Measurements from ENCODE around the gene DAD1. TPM values are rescaled to one million over a fixed set of nuclear protein-coding genes. Genes with fewer than 3 reads are reported as not detected.
"Not testable (repeated sequence)": the region's sequence is repeated elsewhere in the genome, so short reads cannot be mapped to it uniquely, and the experiment has no call there.

Gene DAD1
- polyA plus RNA-seq, 1 donor = 108 TPM

DNA sequence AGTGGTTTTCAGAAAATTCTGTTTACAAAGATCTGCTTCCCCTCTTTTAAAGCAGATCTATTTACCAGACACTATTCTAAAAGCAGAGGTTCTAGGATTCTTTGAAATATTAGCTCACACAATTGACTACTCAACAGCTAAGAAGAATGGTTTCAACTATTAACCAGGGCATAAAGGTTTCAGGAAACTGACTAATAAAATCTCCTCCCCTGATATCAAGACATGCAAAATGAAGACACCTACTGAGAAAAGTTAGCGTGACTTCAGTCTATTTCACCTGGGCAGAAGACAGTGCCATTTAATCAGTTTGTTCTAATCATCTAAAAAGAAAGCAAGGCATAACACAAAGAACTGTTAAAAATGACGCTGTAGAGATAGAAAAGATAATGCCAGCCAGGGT is 22.2 kb downstream of the DAD1 start:
- no peak for DNase-seq

DNA sequence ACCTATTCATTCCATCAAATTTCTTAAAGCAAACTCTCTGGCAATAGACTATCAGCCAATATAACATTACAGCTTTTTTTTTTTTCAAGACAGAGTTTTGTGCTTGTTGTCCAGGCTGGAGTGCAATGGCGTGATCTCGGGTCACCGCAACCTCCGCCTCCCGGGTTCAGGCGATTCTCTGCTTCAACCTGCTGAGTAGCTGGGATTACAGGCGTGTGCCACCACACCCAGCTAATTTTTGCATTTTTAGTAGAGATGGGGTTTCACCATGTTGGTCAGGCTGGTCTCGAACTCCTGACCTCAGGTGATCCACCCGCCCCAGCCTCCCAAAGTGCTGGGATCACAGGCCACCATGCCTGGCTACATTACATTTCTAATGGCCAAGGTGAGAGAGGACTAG is 22.8 kb downstream of the DAD1 start:
- DNase-seq = not testable (repeated sequence)

DNA sequence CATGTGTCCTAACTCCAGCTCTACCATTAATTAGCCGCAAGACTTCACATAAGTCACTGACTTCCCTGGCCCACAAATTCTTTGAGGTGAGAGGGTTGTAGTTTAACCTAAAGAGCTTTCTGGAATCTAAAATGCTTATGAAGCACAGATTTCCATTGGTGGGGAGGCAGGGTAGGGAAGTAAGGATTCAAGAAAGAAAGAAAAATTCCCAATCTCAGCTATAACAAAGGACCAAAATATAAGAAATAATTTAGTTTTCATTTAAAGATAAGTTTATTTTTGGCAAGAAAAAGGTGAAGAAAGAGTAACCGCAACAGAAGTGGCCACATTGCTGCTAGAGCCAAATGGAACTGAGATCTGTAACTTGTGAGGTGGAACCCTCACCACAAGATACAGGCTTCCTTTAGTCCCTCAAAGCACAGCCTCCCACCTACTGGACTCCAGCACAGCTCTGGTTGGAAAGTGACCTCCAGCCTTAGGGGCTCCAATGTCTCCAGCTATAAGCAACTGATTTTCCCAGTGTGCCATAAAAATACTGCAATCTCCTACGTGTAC is 23.6 kb downstream of the DAD1 start:
- DNase-seq = no peak

- DNase-seq = no peak
Observed at GRCh38 chr14:22564463-22564862, 24.6 kb downstream of the DAD1 start.

- no peak for DNase-seq
Observed at GRCh38 chr14:22563987-22564386, 25.0 kb downstream of the DAD1 start.

GRCh38 chr14:22561661-22562579 is 27.1 kb downstream of the DAD1 start:
- DNase-seq = no peak

GRCh38 chr14:22561366-22561660 is 27.7 kb downstream of the DAD1 start:
- no peak for DNase-seq

DNA sequence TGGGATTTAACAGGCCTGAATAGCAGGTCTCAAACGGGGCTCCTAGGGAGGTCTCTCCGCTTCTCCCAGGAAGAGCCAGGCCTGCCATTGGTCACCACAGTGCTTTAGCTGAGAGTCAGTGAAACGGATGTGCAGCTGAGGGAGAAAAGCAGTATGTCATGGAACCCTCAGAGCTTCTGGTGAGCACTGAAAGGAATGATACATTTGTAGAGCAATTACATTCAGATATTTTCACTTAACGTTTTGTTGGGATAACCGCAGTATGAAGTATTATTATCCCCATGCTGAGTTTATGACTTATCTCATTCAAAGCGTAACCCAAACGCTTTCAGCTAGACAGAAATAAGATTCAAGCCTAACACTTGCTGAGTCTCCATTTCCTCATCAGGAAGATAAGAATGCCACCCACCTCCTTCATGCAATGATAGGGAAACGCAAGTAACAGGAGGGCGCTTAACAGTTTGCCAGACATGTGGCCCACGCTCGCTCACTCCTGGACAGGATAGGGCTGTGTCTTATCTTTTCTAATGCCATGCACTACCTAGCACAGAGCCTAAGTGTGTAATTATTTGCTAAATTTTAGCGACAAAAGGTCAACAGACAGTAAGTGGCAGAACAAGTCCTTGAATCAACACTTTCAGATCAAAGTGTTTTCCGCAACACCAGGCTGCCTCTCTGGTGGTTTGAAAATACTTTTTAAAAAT is 28.2 kb downstream of the DAD1 start:
- no peak for DNase-seq

- DNase-seq = no peak
Observed at GRCh38 chr14:22559041-22559440, 30.0 kb downstream of the DAD1 start.

- no peak for DNase-seq
Observed at GRCh38 chr14:22558221-22558913, 30.7 kb downstream of the DAD1 start.

DNA sequence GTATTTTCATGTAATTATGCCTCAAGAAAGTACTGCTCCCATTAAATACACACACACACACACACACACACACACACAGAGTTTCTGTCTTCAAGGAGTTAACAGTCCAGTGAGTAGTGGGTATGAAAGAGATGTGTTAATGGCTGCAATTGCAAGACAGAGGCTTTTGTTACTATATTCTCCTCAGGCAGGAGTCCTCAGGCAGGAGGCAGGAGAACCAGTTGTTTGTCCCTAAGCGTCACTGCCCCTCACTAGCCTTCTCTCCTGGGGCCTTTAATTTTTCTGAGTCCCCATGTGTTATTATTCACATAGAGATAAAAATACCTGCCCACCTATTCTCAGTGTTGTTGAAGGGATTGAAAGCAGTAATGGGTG is 31.2 kb downstream of the DAD1 start:
- no peak for DNase-seq

DNA sequence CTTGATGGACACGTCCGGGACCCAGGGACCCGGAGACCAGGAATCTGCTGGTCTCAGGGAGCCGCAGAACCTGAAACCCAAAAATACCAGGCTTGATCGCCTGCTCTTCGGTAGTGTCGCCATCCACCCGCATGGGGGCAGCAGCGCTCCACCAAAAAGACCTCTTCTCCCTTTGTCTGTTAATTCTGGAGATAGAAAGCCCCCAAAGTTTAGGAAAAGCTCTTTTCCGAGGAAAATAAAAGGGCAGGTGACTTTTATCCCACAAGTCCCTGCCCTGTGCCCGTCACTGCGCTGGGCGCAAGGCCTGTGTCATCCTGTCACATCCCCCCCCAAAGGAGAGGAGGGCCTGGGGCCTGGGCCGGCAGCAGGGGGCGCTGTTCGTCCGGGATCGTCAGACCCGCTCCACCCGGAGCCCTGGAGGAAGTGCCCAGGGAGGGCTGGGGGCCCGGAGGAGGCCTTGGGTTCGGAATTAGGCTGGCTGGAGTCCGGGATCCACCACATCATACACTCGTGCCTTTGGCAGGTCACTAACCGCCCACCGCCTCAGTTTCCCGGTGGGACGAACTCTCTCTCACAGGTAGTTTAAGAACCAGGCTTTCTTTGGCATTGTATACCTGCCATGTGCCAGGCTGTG is 31.9 kb downstream of the DAD1 start:
- DNase-seq = peak; percentile 82

DNA sequence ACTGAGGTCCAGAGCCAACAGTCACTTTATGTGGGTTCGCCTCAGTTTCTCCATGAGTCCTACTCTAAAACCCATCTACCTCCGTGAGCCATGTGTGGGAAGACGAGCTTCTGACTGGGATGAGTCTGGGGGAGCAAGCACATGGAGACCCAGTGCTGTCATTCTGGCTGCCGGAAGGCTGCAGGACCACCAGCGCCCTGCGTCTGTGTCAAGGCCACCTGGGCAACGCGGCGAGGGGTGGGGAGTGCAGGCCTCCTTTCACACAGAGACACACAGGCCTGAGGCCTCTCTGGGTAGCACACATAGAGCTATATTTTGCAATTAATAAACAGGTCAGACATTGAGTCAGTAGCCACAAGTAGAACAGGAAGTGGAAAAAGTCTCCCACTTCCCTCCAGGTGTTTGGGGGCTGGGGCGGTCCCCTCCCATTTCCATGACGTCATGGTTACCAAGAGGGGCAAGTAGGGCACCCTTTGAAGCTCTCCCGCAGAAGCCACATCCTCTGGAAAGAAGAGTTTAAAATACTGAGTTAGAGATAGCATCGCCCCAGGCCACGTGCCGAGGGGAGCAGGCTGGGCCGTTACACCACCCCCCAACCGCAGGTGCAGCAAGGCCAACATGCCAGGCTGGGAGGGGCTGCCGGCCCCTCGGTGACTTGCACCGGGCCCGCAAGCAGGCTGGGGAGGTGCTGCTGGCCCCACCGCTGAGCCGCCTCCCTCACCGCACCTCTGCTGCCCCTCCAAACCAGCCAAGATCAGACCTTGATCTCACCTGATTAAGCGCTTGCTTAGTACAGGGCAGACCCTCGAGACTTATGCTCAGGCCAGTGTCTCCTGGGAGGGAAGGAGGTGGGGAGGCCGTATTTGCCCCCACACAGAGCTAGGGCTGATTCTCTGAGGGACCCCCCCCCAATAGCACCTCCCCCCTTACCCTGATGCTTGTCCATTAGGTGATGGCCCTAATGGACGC is 32.7 kb downstream of the DAD1 start:
- no peak for DNase-seq

DNA sequence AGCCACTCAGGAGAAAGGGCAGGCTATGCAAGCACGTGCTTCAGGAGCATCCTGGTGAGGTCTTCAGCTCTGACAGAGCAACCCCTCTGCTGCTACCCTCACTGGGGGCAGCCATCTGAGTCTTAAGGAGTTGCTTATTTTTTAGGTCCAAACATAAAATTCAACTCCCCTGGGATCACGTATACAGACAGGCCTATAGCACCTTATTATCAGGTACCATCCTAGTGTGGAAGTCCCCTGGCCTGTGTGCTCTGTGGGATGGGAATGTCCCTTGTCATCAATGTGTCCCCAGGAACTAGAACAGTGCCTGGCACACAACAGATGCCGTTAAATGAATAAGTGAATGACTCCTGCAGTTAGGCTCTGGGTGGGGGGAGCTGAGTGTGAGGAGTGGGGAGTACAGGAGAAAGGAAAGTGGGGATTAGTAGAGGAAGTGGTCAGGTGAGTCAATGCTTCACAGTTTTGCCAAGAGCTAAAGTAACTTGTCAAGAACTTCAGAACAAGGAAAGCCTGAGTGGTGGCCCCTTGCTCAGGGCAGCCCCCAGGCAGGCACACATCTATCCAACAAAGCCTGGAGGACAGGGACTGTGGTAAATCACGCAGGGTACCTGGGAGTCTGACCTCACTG is 33.5 kb downstream of the DAD1 start:
- no peak for DNase-seq

DNA sequence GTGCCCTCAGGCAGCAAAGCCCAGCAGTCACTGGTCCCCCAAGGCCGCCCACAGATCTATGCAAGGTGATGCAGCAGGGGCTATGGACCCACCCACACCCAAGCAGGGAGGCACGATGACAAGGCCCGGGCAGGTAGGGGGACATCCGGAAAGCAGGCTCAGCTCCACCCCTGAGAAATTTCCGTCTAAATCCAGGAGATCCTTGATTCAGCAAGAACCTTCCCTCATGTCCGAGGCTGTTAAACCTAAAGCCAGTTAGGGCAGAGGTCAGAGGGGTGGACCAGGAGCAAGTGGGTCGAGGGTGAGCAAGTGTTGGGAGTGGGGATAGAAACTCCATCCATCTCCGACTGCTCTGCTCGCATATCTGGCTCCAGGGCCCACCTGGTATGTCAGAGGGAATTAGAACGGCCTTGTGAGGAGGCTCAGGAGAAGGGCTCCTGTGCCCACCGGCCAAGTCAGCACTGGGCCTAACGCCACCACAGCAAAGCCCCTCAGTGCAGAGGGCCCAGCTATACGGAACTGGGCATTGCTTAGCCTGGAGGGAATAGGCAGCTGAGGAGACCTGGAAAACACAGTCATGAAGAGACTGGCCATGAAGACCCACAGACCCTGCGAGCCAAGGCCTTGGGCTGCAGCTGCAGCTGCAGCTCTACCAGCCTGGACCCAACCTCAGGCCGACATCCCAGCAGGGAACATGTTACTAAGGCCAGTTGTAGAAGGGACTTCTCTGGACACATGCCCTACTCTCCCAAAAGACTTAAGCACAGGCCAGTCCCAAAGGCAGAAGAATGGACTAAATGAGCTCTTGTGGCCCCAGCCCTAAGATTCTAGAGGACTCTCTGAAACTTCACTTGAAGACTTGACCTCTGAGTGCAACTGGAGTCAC is 34.3 kb downstream of the DAD1 start:
- no peak for DNase-seq

DNA sequence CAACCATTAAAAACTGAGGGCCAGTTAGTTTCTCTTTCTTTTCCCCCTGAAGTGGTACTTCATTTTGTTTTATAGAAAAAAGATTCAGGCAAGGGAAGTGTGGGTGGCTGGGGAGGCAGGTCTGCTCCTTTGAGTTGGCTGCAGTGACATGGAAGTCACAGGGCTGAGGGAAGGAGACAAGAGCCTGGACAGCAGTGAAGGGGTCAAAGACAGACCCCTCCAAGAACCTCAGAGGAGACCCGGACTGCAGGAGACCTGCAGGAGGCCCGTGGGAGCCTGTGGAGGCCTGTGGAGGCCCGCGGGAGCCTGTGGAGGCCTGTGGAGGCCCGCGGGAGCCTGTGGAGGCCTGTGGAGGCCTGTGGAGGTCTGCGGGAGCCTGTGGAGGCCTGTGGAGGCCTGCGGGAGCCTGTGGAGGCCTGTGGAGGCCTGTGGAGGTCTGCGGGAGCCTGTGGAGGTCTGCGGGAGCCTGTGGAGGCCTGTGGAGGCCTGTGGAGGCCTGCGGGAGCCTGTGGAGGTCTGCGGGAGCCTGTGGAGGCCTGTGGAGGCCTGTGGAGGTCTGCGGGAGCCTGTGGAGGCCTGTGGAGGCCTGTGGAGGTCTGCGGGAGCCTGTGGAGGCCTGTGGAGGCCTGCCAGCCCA is 35.0 kb downstream of the DAD1 start:
- DNase-seq = not testable (repeated sequence)

GRCh38 chr14:22553445-22553844 is 35.6 kb downstream of the DAD1 start:
- no peak for DNase-seq

GRCh38 chr14:22552827-22553076 is 36.3 kb downstream of the DAD1 start:
- DNase-seq = no peak

- no peak for DNase-seq
Observed at GRCh38 chr14:22552001-22552826, 36.8 kb downstream of the DAD1 start.

Measured in hindlimb muscle (tissue), 1 donor.